HG03520 (cell line): ENCODE measurements around the gene GSTCD.
"Not testable (repeated sequence)": the region's sequence is repeated elsewhere in the genome, so short reads cannot be mapped to it uniquely, and the experiment has no call there.

Experiments used
- ATAC-seq: cut with Tn5 transposase; IDR thresholded peaks from one replicate; pipeline ENCODE4 v1.9.1; 2021; ENCODE audit warnings: mild to moderate bottlenecking, moderate library complexity; ENCODE audit not compliant: unreplicated experiment

Gene GSTCD, protein sequence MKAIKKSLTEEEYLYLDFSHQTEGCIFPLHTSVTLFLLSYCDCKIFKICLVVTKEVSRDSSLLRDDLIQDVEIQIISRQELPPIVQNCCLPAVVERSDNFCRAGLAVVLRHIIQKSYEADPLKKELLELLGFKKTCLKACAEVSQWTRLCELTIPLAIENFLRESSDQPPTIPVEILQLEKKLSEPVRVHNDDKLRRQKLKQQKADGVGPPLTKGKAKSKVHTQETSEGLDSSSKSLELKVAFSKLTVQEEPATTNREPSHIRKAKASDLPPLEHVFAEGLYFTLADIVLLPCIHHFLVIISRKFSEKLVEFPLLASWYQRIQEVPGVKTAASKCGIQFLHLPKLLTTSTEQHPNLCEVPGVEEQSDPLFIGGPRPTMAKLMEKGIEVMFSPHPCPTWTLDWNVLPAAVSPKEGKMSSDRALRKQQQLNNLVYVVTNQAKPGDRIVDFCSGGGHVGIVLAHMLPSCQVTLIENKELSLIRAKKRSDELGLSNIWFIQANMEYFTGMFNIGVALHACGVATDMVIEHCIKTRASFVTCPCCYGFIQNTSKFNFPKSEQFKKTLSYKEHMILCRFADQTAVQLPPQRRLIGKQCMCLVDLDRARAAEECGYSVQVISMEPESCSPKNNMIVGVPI

DNA sequence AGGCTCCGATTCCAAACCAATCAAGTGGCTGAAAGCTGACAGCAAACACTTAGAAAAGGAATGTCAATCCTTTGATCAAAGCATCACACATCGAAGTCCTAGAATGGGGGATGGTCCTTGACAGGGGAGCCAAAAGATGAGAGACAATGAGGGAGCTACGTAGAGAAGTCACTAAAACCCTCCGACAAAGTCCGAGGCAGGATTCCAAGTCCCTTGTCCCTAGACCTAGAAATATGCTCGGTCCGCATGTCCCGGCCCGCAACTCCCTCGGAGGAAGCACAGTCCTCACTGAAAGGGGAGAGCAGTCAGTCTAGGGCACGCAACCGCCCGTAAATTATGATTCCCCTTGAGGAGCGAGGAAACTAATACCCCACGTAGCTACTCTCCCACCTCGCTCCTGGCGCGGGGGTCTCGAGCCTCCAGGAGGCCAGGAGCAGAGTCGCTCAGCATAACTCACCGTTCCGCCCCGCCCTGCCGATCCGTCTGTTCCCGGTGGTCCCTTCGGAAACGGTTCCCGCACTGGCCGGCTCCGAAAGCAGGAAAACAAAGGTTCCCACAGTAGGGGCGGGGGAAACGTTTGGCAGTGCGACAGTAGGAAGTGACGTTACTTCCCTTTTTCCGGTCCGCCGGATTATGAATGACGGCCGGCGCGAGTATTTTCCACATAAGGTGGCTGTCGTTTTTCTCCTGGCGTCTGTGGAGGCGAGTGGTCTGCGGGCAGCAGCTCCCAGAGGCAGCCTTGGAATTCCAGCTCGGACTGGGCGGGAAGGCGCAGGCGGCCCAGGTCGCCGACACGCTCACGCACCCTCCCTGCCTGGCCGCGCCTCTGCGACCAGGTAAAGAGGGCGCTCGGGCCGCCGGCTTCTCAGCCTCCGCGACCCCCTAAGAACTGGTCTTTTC is at the start of gene GSTCD, which contains the start of gene INTS12:
Gene GSTCD, plus strand, starts transcription at position 604 of the 900 bp plus-strand sequence. CDS start 8,830 bp downstream, outside the sequence.
Gene INTS12, minus strand, starts transcription at position 509 of the 900 bp plus-strand sequence. CDS start 8,684 bp downstream, outside the sequence.
- ATAC-seq = peak; percentile 76

GRCh38 chr4:105659190-105659589 is 49.4 kb upstream of the GSTCD start:
- no peak for ATAC-seq

GRCh38 chr4:105661028-105661427 is 47.6 kb upstream of the GSTCD start:
- no peak for ATAC-seq

GRCh38 chr4:105662935-105663675 is 45.5 kb upstream of the GSTCD start:
- no peak for ATAC-seq

DNA sequence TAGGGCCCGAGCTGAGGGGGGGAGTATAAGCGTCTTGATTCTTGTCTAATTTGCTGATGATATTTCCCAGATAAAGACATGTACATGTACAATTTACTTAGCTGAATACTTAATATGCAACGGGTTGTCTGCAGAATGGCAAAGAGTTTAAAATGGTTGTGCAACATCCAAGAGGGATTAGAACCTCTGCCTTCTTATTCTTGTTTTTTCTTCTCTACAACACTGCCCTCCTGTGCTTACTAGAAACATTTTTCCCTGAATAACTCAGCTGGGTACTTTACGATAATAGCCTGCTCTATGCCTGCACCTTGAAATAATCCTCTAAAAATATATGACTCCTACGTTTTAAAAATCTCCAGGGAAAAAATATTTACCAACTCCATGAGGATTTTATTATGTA is 41.9 kb upstream of the GSTCD start:
- no peak for ATAC-seq

- ATAC-seq = no peak
These were observed 37.9 kb upstream of the GSTCD start for GRCh38 chr4:105670684-105671083.

- ATAC-seq = no peak
These were observed 37.3 kb upstream of the GSTCD start for GRCh38 chr4:105671301-105671700.

GRCh38 chr4:105674011-105674410 is 34.6 kb upstream of the GSTCD start:
- no peak for ATAC-seq

DNA sequence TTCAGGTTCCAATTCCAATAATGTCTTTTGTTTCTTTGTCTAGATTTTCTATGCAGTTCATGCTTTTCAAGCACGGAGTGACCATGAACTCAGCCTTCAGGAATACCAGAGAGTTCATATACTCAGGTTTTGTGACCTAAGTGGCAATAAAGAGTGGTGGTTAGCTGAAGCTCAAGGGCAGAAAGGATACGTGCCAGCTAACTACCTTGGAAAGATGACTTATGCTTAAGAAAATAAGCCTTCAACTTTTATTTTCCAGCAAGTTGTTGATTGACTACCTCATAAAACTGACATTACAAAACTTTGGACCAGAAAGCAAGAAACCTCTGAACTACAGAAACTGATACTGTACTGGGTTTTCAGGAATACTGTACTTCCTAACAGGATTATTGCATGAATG is 30.9 kb upstream of the GSTCD start:
- ATAC-seq = no peak

DNA sequence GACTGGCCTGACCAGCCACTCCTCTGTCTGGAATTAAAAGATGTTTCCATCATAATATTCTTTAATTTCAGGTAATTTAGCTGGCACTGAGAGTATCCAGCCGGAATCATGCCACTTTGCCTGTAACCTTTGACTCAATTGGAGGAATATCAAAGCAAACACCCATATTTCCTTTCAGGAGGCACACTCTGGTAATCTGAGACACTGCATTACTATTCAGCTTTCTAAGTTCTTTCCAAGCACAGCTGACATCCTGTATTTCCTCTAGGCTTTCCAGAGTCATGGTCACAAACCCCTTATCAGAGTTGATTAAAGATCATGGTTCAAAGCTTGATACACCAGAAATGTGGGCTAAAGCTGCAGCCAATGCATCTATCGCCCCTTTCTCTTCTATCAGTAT is 29.4 kb upstream of the GSTCD start:
- no peak for ATAC-seq

GRCh38 chr4:105683038-105683437 is 25.5 kb upstream of the GSTCD start:
- ATAC-seq = no peak

GRCh38 chr4:105686571-105686970 is 22.0 kb upstream of the GSTCD start:
- no peak for ATAC-seq

DNA sequence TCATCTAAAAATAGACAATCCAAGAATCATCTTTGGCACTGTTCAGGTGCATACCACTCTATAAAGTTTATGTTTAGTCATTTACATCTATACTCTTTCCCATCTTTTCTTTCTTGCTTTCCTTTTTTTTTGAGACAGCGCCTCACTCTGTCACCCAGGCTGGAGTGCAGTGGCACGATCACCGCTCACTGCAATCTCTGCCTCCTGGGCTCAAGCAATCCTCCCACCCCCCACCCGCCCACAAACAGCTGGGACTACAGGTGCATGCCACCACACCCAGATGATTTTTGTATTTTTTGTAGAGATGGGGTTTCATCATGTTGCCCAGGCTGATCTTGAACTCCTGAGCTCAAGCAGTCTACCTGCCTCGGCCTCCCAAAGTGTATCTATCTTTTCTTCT is 13.8 kb upstream of the GSTCD start:
- not testable (repeated sequence) for ATAC-seq

DNA sequence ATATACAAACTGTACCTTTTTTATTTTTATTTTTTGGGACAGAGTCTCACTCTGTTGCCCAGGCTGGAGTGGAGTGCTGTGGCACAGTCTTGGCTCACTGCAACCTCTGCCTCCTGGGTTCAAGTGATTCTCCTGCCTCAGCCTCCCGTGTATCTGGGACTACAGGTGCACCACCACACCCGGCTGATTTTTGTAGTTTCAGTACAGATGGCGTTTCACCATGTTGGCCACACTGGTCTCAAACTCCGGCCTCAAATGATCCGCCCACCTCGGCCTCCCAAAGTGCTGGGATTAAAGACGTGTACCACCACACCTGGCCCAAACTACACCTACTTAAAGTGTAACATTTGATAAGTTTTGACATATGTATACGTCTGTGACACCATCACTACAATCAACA is 12.8 kb upstream of the GSTCD start:
- not testable (repeated sequence) for ATAC-seq

DNA sequence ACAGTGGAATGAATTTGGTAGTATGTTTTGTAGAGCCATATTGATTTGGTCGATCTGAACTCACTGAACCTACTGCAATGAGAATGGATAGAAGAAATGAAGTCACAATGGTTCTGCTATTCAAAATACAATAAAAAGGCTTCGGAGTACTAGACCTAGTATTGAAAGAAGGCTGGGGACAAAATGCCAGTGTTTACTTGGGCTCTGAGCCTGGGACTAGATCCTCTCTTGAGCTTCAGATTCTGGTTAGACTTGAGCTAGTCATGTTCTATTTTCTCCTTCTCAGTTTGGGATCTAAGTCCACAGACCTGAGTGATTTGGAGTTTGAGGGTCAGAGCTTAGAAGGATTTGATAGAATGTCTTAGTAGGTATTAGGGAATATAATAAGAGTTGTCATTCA is 10.0 kb upstream of the GSTCD start:
- ATAC-seq = no peak

DNA sequence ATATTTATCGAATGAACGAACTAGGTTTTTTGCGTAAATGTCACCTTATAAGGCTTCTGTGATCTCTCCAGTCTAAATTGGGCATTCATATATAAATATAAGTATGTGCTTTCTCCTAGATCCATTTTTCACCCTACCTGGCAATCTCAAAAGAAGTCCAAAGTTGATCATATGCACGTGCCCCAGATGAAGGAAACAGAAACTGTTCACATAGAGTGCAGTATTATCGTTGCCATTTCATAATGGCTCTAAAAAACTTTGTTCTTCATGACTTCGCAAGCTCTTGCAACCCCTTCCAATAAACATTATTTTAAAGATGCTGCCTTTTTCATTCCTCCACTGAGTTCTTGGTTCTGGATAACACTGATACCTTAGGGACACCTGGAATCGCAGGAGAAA is 803 bp upstream of the GSTCD start:
- no peak for ATAC-seq

DNA sequence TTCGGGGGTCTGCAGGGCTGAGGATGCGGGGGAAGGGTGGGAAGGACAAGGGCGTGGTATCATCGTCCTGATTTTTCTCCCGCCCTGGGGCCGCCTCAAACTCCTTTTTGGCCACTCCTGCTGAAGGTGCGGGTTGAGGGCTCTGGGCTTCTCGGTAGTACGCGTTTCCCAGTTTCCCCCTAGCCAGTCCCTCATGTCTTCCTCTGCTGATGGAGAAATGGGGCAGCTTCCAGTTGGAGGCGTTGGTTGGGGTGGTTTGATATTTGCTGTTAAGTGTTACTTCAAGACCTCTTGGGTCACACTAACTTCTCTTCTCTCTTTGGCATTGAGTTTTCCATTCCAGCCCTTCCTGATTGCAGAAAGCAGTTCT is 482 bp downstream of the GSTCD start:
- peak; percentile 31 for ATAC-seq

- ATAC-seq = no peak
These were observed 1.5 kb downstream of the GSTCD start for GRCh38 chr4:105710012-105710600.

GRCh38 chr4:105710678-105711077 is 2.1 kb downstream of the GSTCD start:
- ATAC-seq = no peak

DNA sequence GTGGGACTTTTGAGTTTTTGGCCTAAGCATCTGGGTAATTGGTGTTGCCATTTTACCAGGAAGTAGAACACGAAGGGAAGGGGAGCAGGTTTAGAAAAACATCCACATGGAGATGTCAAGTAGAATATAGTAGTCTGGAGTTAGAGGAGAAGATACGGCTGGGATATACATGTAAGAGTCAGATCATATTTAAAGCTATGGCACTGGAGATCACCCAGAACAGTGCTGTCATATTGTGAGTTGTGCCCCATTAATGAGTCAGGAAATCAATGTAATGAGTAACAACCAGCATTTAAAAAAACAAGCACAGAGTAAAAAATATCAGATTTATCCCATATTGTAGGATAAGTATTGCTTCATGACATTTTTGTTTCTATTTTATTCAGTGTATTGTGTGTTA is 4.2 kb downstream of the GSTCD start:
- ATAC-seq = no peak
